ENCODE results near the gene PTPRM. TPM values are rescaled to one million over a fixed set of nuclear protein-coding genes. Genes with fewer than 3 reads are reported as not detected.

PTPRM gene
- total RNA-seq, 2 donors from 2014 or later, result 7.5 to 19.2 TPM

- H3K27me3 Mint-ChIP-seq, result no peaks in the 10 kb centered on the region
Measured at GRCh38 chr18:8217051-8217564, 650.0 kb downstream of the PTPRM start.

GRCh38 chr18:8218197-8218596 is 651.1 kb downstream of the PTPRM start:
- DNase-seq (ENCODE audit: low spot score), result no peak
- no peaks in the 10 kb centered on the region for H3K9me3 Mint-ChIP-seq
- no peaks in the 10 kb centered on the region for H3K36me3 Mint-ChIP-seq
- H3K27ac Mint-ChIP-seq, result no peak overlapping the region
- no peak overlapping the region for H3K4me3 Mint-ChIP-seq
- no peaks in the 10 kb centered on the region for H3K4me1 Mint-ChIP-seq (ENCODE audit: low read depth in 2 of 2)
- H3K27me3 Mint-ChIP-seq, result no peaks in the 10 kb centered on the region
- ATAC-seq, result no peak

More at GRCh38 chr18:8217051-8217564, 650.0 kb downstream of the PTPRM start:
- H3K36me3 Mint-ChIP-seq, result no peaks in the 10 kb centered on the region
- no peak overlapping the region for H3K27ac Mint-ChIP-seq
- ATAC-seq, result no peak
- H3K4me1 Mint-ChIP-seq (ENCODE audit: low read depth in 2 of 2), result no peaks in the 10 kb centered on the region
- H3K9me3 Mint-ChIP-seq, result no peaks in the 10 kb centered on the region
- H3K4me3 Mint-ChIP-seq, result no peak overlapping the region
- no peak for DNase-seq (ENCODE audit: low spot score)

- no peaks in the 10 kb centered on the region for H3K36me3 Mint-ChIP-seq
- no peaks in the 10 kb centered on the region for H3K4me1 Mint-ChIP-seq (ENCODE audit: low read depth in 2 of 2)
- H3K4me3 Mint-ChIP-seq, result no peak overlapping the region
- H3K27ac Mint-ChIP-seq, result no peak overlapping the region
- DNase-seq (ENCODE audit: low spot score), result no peak
- no peak for ATAC-seq
- no peaks in the 10 kb centered on the region for H3K9me3 Mint-ChIP-seq
- H3K27me3 Mint-ChIP-seq, result no peaks in the 10 kb centered on the region
Measured at GRCh38 chr18:8221452-8221851, 654.3 kb downstream of the PTPRM start.

GRCh38 chr18:8224576-8224975 is 657.5 kb downstream of the PTPRM start:
- no peak for ATAC-seq
- Mint-ChIP-seq H3K27ac (no peak overlapping the region), H3K27me3 (no peaks in the 10 kb centered on the region), H3K4me1 (ENCODE audit: low read depth in 2 of 2) (no peaks in the 10 kb centered on the region), H3K36me3 (no peaks in the 10 kb centered on the region), H3K9me3 (no peaks in the 10 kb centered on the region), H3K4me3 (no peak overlapping the region)
- DNase-seq (ENCODE audit: low spot score), result no peak

- H3K9me3 Mint-ChIP-seq, result peaks cover 7% of the 10 kb centered on the region
- H3K4me1 Mint-ChIP-seq (ENCODE audit: low read depth in 2 of 2), result no peaks in the 10 kb centered on the region
- ATAC-seq (no peak), DNase-seq (ENCODE audit: low spot score) (no peak)
- no peak overlapping the region for H3K4me3 Mint-ChIP-seq
- H3K27me3 Mint-ChIP-seq, result no peaks in the 10 kb centered on the region
- no peak overlapping the region for H3K27ac Mint-ChIP-seq
- H3K36me3 Mint-ChIP-seq, result no peaks in the 10 kb centered on the region
Measured at GRCh38 chr18:8229040-8229439, 661.9 kb downstream of the PTPRM start.

GRCh38 chr18:8229787-8230186 is 662.7 kb downstream of the PTPRM start:
- no peak overlapping the region for H3K27ac Mint-ChIP-seq
- no peak for DNase-seq (ENCODE audit: low spot score)
- H3K4me1 Mint-ChIP-seq (ENCODE audit: low read depth in 2 of 2), result no peaks in the 10 kb centered on the region
- H3K27me3 Mint-ChIP-seq, result no peaks in the 10 kb centered on the region
- peaks cover 7% of the 10 kb centered on the region for H3K9me3 Mint-ChIP-seq
- H3K36me3 Mint-ChIP-seq, result no peaks in the 10 kb centered on the region
- ATAC-seq, result no peak
- no peak overlapping the region for H3K4me3 Mint-ChIP-seq

- no peak overlapping the region for H3K27ac Mint-ChIP-seq
- H3K27me3 Mint-ChIP-seq, result no peaks in the 10 kb centered on the region
- peaks cover 7% of the 10 kb centered on the region for H3K9me3 Mint-ChIP-seq
- DNase-seq (ENCODE audit: low spot score), result no peak
- no peaks in the 10 kb centered on the region for H3K36me3 Mint-ChIP-seq
- H3K4me3 Mint-ChIP-seq, result no peak overlapping the region
- ATAC-seq, result no peak
- no peaks in the 10 kb centered on the region for H3K4me1 Mint-ChIP-seq (ENCODE audit: low read depth in 2 of 2)
Measured at GRCh38 chr18:8231316-8231715, 664.2 kb downstream of the PTPRM start.

- H3K27me3 Mint-ChIP-seq, result no peaks in the 10 kb centered on the region
- no peaks in the 10 kb centered on the region for H3K4me1 Mint-ChIP-seq (ENCODE audit: low read depth in 2 of 2)
- H3K36me3 Mint-ChIP-seq, result no peaks in the 10 kb centered on the region
- no peak for ATAC-seq
- no peak for DNase-seq (ENCODE audit: low spot score)
- H3K9me3 Mint-ChIP-seq, result peaks cover 7% of the 10 kb centered on the region
- no peak overlapping the region for H3K27ac Mint-ChIP-seq
- no peak overlapping the region for H3K4me3 Mint-ChIP-seq
Measured at GRCh38 chr18:8232791-8233190, 665.7 kb downstream of the PTPRM start.

GRCh38 chr18:8235894-8236293 is 668.8 kb downstream of the PTPRM start:
- Mint-ChIP-seq H3K4me3 (no peak overlapping the region), H3K36me3 (no peaks in the 10 kb centered on the region)
- ATAC-seq, result no peak

GRCh38 chr18:8238507-8238906 is 671.4 kb downstream of the PTPRM start:
- Mint-ChIP-seq H3K36me3 (no peaks in the 10 kb centered on the region), H3K27me3 (no peaks in the 10 kb centered on the region), H3K9me3 (peaks cover 3% of the 10 kb centered on the region), H3K4me3 (no peak overlapping the region), H3K4me1 (ENCODE audit: low read depth in 2 of 2) (no peaks in the 10 kb centered on the region), H3K27ac (no peak overlapping the region)
- no peak for ATAC-seq
- no peak for DNase-seq (ENCODE audit: low spot score)

More at GRCh38 chr18:8235894-8236293, 668.8 kb downstream of the PTPRM start:
- H3K4me1 Mint-ChIP-seq (ENCODE audit: low read depth in 2 of 2), result no peaks in the 10 kb centered on the region
- peaks cover 7% of the 10 kb centered on the region for H3K9me3 Mint-ChIP-seq
- no peak for DNase-seq (ENCODE audit: low spot score)
- no peak overlapping the region for H3K27ac Mint-ChIP-seq
- no peaks in the 10 kb centered on the region for H3K27me3 Mint-ChIP-seq

GRCh38 chr18:8241731-8242130 is 674.6 kb downstream of the PTPRM start:
- Mint-ChIP-seq H3K4me1 (ENCODE audit: low read depth in 2 of 2) (no peaks in the 10 kb centered on the region), H3K27me3 (no peaks in the 10 kb centered on the region), H3K9me3 (no peaks in the 10 kb centered on the region), H3K36me3 (no peaks in the 10 kb centered on the region), H3K4me3 (no peak overlapping the region), H3K27ac (no peak overlapping the region)
- DNase-seq (ENCODE audit: low spot score) (no peak), ATAC-seq (no peak)

GRCh38 chr18:8242151-8242696 is 675.1 kb downstream of the PTPRM start:
- no peaks in the 10 kb centered on the region for H3K27me3 Mint-ChIP-seq
- H3K27ac Mint-ChIP-seq, result no peak overlapping the region
- no peaks in the 10 kb centered on the region for H3K36me3 Mint-ChIP-seq
- ATAC-seq (no peak), DNase-seq (ENCODE audit: low spot score) (no peak)
- no peak overlapping the region for H3K4me3 Mint-ChIP-seq
- no peaks in the 10 kb centered on the region for H3K4me1 Mint-ChIP-seq (ENCODE audit: low read depth in 2 of 2)
- H3K9me3 Mint-ChIP-seq, result no peaks in the 10 kb centered on the region

GRCh38 chr18:8247700-8248099 is 680.6 kb downstream of the PTPRM start:
- Mint-ChIP-seq H3K27me3 (no peaks in the 10 kb centered on the region), H3K9me3 (no peaks in the 10 kb centered on the region), H3K4me3 (no peak overlapping the region), H3K36me3 (no peaks in the 10 kb centered on the region), H3K4me1 (ENCODE audit: low read depth in 2 of 2) (no peaks in the 10 kb centered on the region), H3K27ac (no peak overlapping the region)
- DNase-seq (ENCODE audit: low spot score) (no peak), ATAC-seq (no peak)

GRCh38 chr18:8248576-8248975 is 681.5 kb downstream of the PTPRM start:
- Mint-ChIP-seq H3K27me3 (no peaks in the 10 kb centered on the region), H3K36me3 (no peaks in the 10 kb centered on the region), H3K9me3 (no peaks in the 10 kb centered on the region), H3K27ac (no peak overlapping the region), H3K4me1 (ENCODE audit: low read depth in 2 of 2) (no peaks in the 10 kb centered on the region), H3K4me3 (no peak overlapping the region)
- ATAC-seq, result no peak
- no peak for DNase-seq (ENCODE audit: low spot score)

- H3K27ac Mint-ChIP-seq, result no peak overlapping the region
- no peaks in the 10 kb centered on the region for H3K36me3 Mint-ChIP-seq
- ATAC-seq (no peak), DNase-seq (ENCODE audit: low spot score) (no peak)
- H3K9me3 Mint-ChIP-seq, result no peaks in the 10 kb centered on the region
- no peaks in the 10 kb centered on the region for H3K4me1 Mint-ChIP-seq (ENCODE audit: low read depth in 2 of 2)
- no peak overlapping the region for H3K4me3 Mint-ChIP-seq
- H3K27me3 Mint-ChIP-seq, result no peaks in the 10 kb centered on the region
Measured at GRCh38 chr18:8249811-8250210, 682.7 kb downstream of the PTPRM start.

Data from natural killer cell treated with Interleukin-12 subunit alpha and Interleukin-12 subunit beta and Interleukin-15 and Interleukin-18, amount 100 ng/mL, for 72 hours (primary cell).